Measurements from ENCODE around the gene RPS18. TPM values are rescaled to one million over a fixed set of nuclear protein-coding genes. Genes with fewer than 3 reads are reported as not detected.

Gene RPS18
- total RNA-seq, 4 donors from 2014 or later: 773 to 2,238 (median 1,359) TPM

DNA sequence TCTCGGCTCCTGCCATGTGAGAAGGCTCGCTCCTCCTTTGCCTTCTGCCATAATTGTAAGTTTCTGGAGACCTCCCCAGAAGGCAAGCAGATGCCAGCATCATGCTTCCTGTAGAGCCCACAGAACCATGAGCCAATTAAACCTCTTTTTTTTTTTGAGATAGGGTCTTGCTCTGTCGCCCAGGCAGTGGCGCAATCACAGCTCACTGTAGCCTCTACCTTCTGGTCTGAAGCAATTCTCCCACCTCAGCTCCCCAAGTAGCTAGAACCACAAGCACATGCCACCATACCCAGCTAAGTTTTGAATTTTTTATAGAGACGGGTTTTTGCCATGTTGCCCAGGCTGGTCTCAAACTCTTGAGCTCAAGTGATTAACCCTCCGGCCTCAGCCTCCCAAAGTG is 35.0 kb upstream of the RPS18 start:
- in situ Hi-C loops (cut with MboI; ENCODE audit: low pct_ligation_motif_present in 1 of 4, low pct_unique_long_range_greater_than_20kb in 1 of 4, low sequenced_read_pairs in 3 of 4) (loop anchor here in 2 of 4 donors (25.0 kb wide), 2 partner anchors 125 to 225 kb away; partner anchors contain the start of gene HLA-DOA (in 1 of the 2)), intact Hi-C loops (cut with DNase I; ENCODE audit: low total_unique reads) (no loop called here)
- 83 to 88% methylated on average over 2 to 6 of the region's 6 CpGs for whole genome bisulfite sequencing, 2 donors (ENCODE audit: low coverage in 1 of 2)
- H3K36me3 ChIP-seq: no peaks in the 10 kb centered on the region
- no peak overlapping the region for H3K4me3 ChIP-seq
- no peak for DNase-seq
- H3K27me3 ChIP-seq: peaks cover 58% of the 10 kb centered on the region
- TF ChIP-seq EP300 (IDR thresholded peaks at IDR 0.05; ENCODE audit: low read depth): no peak
- TF ChIP-seq, protein P1, sequence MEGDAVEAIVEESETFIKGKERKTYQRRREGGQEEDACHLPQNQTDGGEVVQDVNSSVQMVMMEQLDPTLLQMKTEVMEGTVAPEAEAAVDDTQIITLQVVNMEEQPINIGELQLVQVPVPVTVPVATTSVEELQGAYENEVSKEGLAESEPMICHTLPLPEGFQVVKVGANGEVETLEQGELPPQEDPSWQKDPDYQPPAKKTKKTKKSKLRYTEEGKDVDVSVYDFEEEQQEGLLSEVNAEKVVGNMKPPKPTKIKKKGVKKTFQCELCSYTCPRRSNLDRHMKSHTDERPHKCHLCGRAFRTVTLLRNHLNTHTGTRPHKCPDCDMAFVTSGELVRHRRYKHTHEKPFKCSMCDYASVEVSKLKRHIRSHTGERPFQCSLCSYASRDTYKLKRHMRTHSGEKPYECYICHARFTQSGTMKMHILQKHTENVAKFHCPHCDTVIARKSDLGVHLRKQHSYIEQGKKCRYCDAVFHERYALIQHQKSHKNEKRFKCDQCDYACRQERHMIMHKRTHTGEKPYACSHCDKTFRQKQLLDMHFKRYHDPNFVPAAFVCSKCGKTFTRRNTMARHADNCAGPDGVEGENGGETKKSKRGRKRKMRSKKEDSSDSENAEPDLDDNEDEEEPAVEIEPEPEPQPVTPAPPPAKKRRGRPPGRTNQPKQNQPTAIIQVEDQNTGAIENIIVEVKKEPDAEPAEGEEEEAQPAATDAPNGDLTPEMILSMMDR (IDR thresholded peaks at IDR 0.05): no peak
- TF ChIP-seq POLR2AphosphoS5 (IDR thresholded peaks at IDR 0.05): no peak
- TF ChIP-seq POLR2A (IDR thresholded peaks at IDR 0.05): no peak
- no peaks in the 10 kb centered on the region for H3K4me1 ChIP-seq
- no peaks in the 10 kb centered on the region for H3K9me3 ChIP-seq
- no peak overlapping the region for H3K27ac ChIP-seq

DNA sequence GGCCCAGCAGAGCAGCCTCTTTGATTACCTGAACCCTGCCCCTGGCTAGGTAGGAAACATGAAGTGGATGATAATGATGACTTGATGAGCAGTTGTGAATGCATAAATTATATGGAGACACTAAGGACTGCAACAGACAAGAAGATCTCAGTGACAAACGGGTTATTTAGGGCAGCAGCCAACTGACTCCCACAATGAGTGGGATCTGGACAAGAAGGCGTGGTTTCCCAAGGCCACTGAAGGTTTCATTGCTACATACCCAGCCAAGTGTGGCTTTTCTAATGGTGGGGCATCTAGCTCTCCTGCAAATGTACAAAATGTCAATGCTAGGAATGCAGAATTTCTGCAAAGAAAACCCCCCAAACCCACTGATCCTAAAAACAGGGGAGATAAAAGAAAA is 34.1 kb upstream of the RPS18 start:
- H3K27me3 ChIP-seq: peaks cover 58% of the 10 kb centered on the region
- no peak overlapping the region for H3K27ac ChIP-seq
- no peaks in the 10 kb centered on the region for H3K36me3 ChIP-seq
- intact Hi-C loops (cut with DNase I; ENCODE audit: low total_unique reads) (no loop called here), in situ Hi-C loops (cut with MboI; ENCODE audit: low pct_ligation_motif_present in 1 of 4, low pct_unique_long_range_greater_than_20kb in 1 of 4, low sequenced_read_pairs in 3 of 4) (loop anchor here in 2 of 4 donors (25.0 kb wide), 2 partner anchors 125 to 225 kb away; partner anchors contain the start of gene HLA-DOA (in 1 of the 2))
- no peak for DNase-seq
- H3K9me3 ChIP-seq: no peaks in the 10 kb centered on the region
- H3K4me3 ChIP-seq: no peak overlapping the region
- WGBS, 2 donors (ENCODE audit: low coverage in 1 of 2): 50% methylated on average over 2 of the region's 2 CpGs; no CpG with 5 or more reads in 1 of the 2 donors
- TF ChIP-seq, protein P1 (IDR thresholded peaks at IDR 0.05): no peak
- TF ChIP-seq EP300 (IDR thresholded peaks at IDR 0.05; ENCODE audit: low read depth): no peak
- no peak for TF ChIP-seq POLR2AphosphoS5 (IDR thresholded peaks at IDR 0.05)
- TF ChIP-seq POLR2A (IDR thresholded peaks at IDR 0.05): no peak
- H3K4me1 ChIP-seq: no peaks in the 10 kb centered on the region

DNA sequence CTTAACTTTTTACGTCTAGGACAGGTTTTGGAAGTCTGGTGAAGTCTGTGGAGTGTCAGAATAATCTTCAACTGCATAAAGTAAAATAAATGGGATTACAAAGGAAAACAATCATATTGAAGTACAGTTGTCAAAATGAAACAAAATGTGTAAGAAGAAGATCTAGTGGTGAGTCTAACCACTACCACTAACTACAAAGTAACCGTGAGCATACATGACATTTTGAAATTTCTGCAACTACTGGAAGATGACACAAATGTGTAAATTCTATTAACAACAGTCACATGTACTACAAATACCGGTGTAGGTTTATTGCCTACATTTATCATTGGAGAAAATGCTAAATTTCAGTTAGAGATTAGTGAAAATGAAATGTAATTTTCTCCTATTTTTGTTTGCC is 29.9 kb upstream of the RPS18 start:
- intact Hi-C loops (cut with DNase I; ENCODE audit: low total_unique reads) (loop anchor here (10.0 kb wide), 2 partner anchors 77 to 227 kb away; no protein-coding TSS in a partner anchor), in situ Hi-C loops (cut with MboI; ENCODE audit: low pct_ligation_motif_present in 1 of 4, low pct_unique_long_range_greater_than_20kb in 1 of 4, low sequenced_read_pairs in 3 of 4) (loop anchor here (10.0 to 25.0 kb wide), 4 partner anchors 77 to 230 kb away; partner anchors contain the start of gene HLA-DOA (in 1 of the 4))
- no peaks in the 10 kb centered on the region for H3K36me3 ChIP-seq
- no peaks in the 10 kb centered on the region for H3K4me1 ChIP-seq
- H3K4me3 ChIP-seq: no peak overlapping the region
- TF ChIP-seq EP300 (IDR thresholded peaks at IDR 0.05; ENCODE audit: low read depth) (no peak), POLR2AphosphoS5 (IDR thresholded peaks at IDR 0.05) (no peak), POLR2A (IDR thresholded peaks at IDR 0.05) (no peak)
- TF ChIP-seq, protein P1 (IDR thresholded peaks at IDR 0.05): no peak
- H3K27me3 ChIP-seq: peaks cover 30% of the 10 kb centered on the region
- no peak overlapping the region for H3K27ac ChIP-seq
- H3K9me3 ChIP-seq: no peaks in the 10 kb centered on the region
- DNase-seq: no peak
- 26 to 37% methylated on average over 3 of the region's 3 CpGs for WGBS, 2 donors (ENCODE audit: low coverage in 1 of 2)

DNA sequence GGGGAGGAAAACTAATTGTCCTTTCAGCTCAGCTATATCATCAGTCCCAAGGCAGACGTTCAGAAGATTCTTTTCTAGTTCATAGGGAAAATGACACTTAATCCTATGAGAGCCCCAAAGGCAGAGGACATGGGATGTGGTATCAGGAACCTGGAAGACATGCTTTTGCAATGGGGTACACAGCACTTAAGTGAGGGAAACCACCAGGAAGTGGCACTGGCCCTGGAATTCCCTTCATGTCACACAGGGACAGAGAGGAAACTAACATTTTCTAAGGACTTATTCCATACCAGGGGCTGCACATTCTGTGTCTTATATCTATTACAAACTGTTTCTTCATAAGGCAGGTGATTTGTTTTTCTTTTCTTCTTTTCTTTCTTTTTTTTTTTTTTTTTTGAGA is 28.4 kb upstream of the RPS18 start:
- no peak overlapping the region for H3K27ac ChIP-seq
- 33 to 35% methylated on average over 1 of the region's 1 CpG for WGBS, 2 donors (ENCODE audit: low coverage in 1 of 2)
- no peak for TF ChIP-seq EP300 (IDR thresholded peaks at IDR 0.05; ENCODE audit: low read depth)
- TF ChIP-seq POLR2A (IDR thresholded peaks at IDR 0.05): no peak
- TF ChIP-seq, protein P1 (IDR thresholded peaks at IDR 0.05): no peak
- TF ChIP-seq POLR2AphosphoS5 (IDR thresholded peaks at IDR 0.05): no peak
- peaks cover 0 to 10% (median 7%) of the 10 kb centered on the region in 4 donors for H3K4me1 ChIP-seq
- in situ Hi-C loops (cut with MboI; ENCODE audit: low pct_ligation_motif_present in 1 of 4, low pct_unique_long_range_greater_than_20kb in 1 of 4, low sequenced_read_pairs in 3 of 4): loop anchor here (10.0 to 25.0 kb wide), 4 partner anchors 79 to 231 kb away; partner anchors contain the start of gene HLA-DOA (in 1 of the 4)
- intact Hi-C loops (cut with DNase I; ENCODE audit: low total_unique reads): loop anchor here (10.0 kb wide), 2 partner anchors 79 to 229 kb away; no protein-coding TSS in a partner anchor
- no peak for DNase-seq
- no peak overlapping the region for H3K4me3 ChIP-seq
- no peaks in the 10 kb centered on the region for H3K9me3 ChIP-seq
- H3K27me3 ChIP-seq: peaks cover 25% of the 10 kb centered on the region
- no peaks in the 10 kb centered on the region for H3K36me3 ChIP-seq
